ENCODE data around the gene ZNF385D. TPM values are rescaled to one million over a fixed set of nuclear protein-coding genes. Genes with fewer than 3 reads are reported as not detected.

The ZNF385D gene
- total RNA-seq, 1 experiment from 2014 or later = 5.9 TPM

GRCh38 chr3:21668012-21668411 is 83.0 kb downstream of the ZNF385D start:
- BruUV-seq (replicated peaks) = no TSS peak
- DNase-seq (peak; percentile 52), ATAC-seq (peak; percentile 9; the same call in 1 of the 2 replicates)
- POLR2A ChIA-PET (ENCODE audit: unreplicated experiment) = interaction anchor here (0.5 kb wide), 1 partner anchor 51 kb away, joined by 6 read pairs; no protein-coding TSS in a partner anchor
- Histone ChIP-seq H3K27ac (ENCODE audit: low read length) (peak overlapping the region; percentile 21; the same call in 1 of the 2 replicates), H3K79me2 (ENCODE audit: low read length) (0 out of 2 replicates have a peak, but pooled peaks cover 7% of the 10 kb centered on the region), H3K36me3 (ENCODE audit: low read depth, low read length) (0 out of 2 replicates have a peak, but pooled peaks cover 3% of the 10 kb centered on the region), H3K4me1 (ENCODE audit: insufficient read depth, low read length) (peaks cover 49% of the 10 kb centered on the region), H3K9me3 (ENCODE audit: low read length) (no peaks in the 10 kb centered on the region), H2AFZ (ENCODE audit: low read length) (no peak overlapping the region), H3K4me2 (ENCODE audit: low read length) (peak overlapping the region; percentile 32), H3K4me3 (ENCODE audit: low read length) (no peak overlapping the region), H3K9ac (ENCODE audit: low read length) (no peak overlapping the region), H4K20me1 (ENCODE audit: low read length) (no peaks in the 10 kb centered on the region), H3K9me2 (replicated peaks; ENCODE audit: low read length) (no peaks in the 10 kb centered on the region), H3F3A (ENCODE audit: low read length, unreplicated experiment) (peaks cover 5% of the 10 kb centered on the region), H3K27me3 (ENCODE audit: low read length) (no peaks in the 10 kb centered on the region)
- intact Hi-C loops (cut with micrococcal nuclease) = no loop called here
- no peak for TF ChIP-seq CTCF (conservative IDR thresholded peaks at IDR 0.05; ENCODE audit: low read depth, low read length)
- no peak for TF ChIP-seq EZH2phosphoT487 (IDR thresholded peaks at IDR 0.05; ENCODE audit: borderline replicate concordance, low read length)
- no peak for TF ChIP-seq EZH2 (IDR thresholded peaks at IDR 0.05; ENCODE audit: low read length, unreplicated experiment)
- CTCF ChIA-PET = no interaction called here

- BruUV-seq (replicated peaks) = no TSS peak
- intact Hi-C loops (cut with micrococcal nuclease) = no loop called here
- H3F3A ChIP-seq (ENCODE audit: low read length, unreplicated experiment) = no peaks in the 10 kb centered on the region
- 0 out of 2 replicates have a peak, but pooled peaks cover under 1% of the 10 kb centered on the region for H3K79me2 ChIP-seq (ENCODE audit: low read length)
- DNase-seq (peak; percentile 68), ATAC-seq (no peak)
- no peak overlapping the region for H3K27ac ChIP-seq (ENCODE audit: low read length)
- H3K9ac ChIP-seq (ENCODE audit: low read length) = no peak overlapping the region
- H3K9me3 ChIP-seq (ENCODE audit: low read length) = no peaks in the 10 kb centered on the region
- H2AFZ ChIP-seq (ENCODE audit: low read length) = no peak overlapping the region
- H3K27me3 ChIP-seq (ENCODE audit: low read length) = no peaks in the 10 kb centered on the region
- no peak overlapping the region for H3K4me3 ChIP-seq (ENCODE audit: low read length)
- no peaks in the 10 kb centered on the region for H4K20me1 ChIP-seq (ENCODE audit: low read length)
- 0 out of 2 replicates have a peak, but pooled peaks cover 3% of the 10 kb centered on the region for H3K36me3 ChIP-seq (ENCODE audit: low read depth, low read length)
- peak overlapping the region; percentile 21; the same call in 1 of the 2 replicates for H3K4me2 ChIP-seq (ENCODE audit: low read length)
- H3K4me1 ChIP-seq (ENCODE audit: insufficient read depth, low read length) = peaks cover 40% of the 10 kb centered on the region
- CTCF ChIA-PET = no interaction called here
- H3K9me2 ChIP-seq (replicated peaks; ENCODE audit: low read length) = no peaks in the 10 kb centered on the region
- POLR2A ChIA-PET (ENCODE audit: unreplicated experiment) = no interaction called here
- no peak for TF ChIP-seq EZH2 (IDR thresholded peaks at IDR 0.05; ENCODE audit: low read length, unreplicated experiment)
- TF ChIP-seq CTCF (conservative IDR thresholded peaks at IDR 0.05; ENCODE audit: low read depth, low read length) = no peak
- no peak for TF ChIP-seq EZH2phosphoT487 (IDR thresholded peaks at IDR 0.05; ENCODE audit: borderline replicate concordance, low read length)
Observed at GRCh38 chr3:21665444-21666100, 85.4 kb downstream of the ZNF385D start.

- peaks cover 46% of the 10 kb centered on the region for H3K4me1 ChIP-seq (ENCODE audit: insufficient read depth, low read length)
- H3K9me2 ChIP-seq (replicated peaks; ENCODE audit: low read length) = no peaks in the 10 kb centered on the region
- ChIA-PET POLR2A (ENCODE audit: unreplicated experiment) (no interaction called here), CTCF (no interaction called here)
- no peak overlapping the region for H2AFZ ChIP-seq (ENCODE audit: low read length)
- ATAC-seq = no peak
- H3K9me3 ChIP-seq (ENCODE audit: low read length) = no peaks in the 10 kb centered on the region
- no peak overlapping the region for H3K27ac ChIP-seq (ENCODE audit: low read length)
- no peak for DNase-seq
- no TSS peak for BruUV-seq (replicated peaks)
- no peak for TF ChIP-seq EZH2phosphoT487 (IDR thresholded peaks at IDR 0.05; ENCODE audit: borderline replicate concordance, low read length)
- TF ChIP-seq CTCF (conservative IDR thresholded peaks at IDR 0.05; ENCODE audit: low read depth, low read length) = no peak
- no peak for TF ChIP-seq EZH2 (IDR thresholded peaks at IDR 0.05; ENCODE audit: low read length, unreplicated experiment)
- 0 out of 2 replicates have a peak, but pooled peaks cover 3% of the 10 kb centered on the region for H3K36me3 ChIP-seq (ENCODE audit: low read depth, low read length)
- H3K9ac ChIP-seq (ENCODE audit: low read length) = no peak overlapping the region
- no peaks in the 10 kb centered on the region for H3K27me3 ChIP-seq (ENCODE audit: low read length)
- no peaks in the 10 kb centered on the region for H3K79me2 ChIP-seq (ENCODE audit: low read length)
- no peaks in the 10 kb centered on the region for H4K20me1 ChIP-seq (ENCODE audit: low read length)
- H3K4me2 ChIP-seq (ENCODE audit: low read length) = peak overlapping the region; percentile 21; the same call in 1 of the 2 replicates
- no peaks in the 10 kb centered on the region for H3F3A ChIP-seq (ENCODE audit: low read length, unreplicated experiment)
- no peak overlapping the region for H3K4me3 ChIP-seq (ENCODE audit: low read length)
- intact Hi-C loops (cut with micrococcal nuclease) = no loop called here
Observed at GRCh38 chr3:21664996-21665395, 86.0 kb downstream of the ZNF385D start.

Measured in PC-3 (cell line).